ENCODE data around the gene C14orf39. TPM values are rescaled to one million over a fixed set of nuclear protein-coding genes. Genes with fewer than 3 reads are reported as not detected.

The C14orf39 gene
- total RNA-seq, 2 donors from 2014 or later = 0.97 to 1.3 TPM

- Histone ChIP-seq H3K9ac (ENCODE audit: extremely low read depth, low read length, poor library complexity, severe bottlenecking) (no peak overlapping the region), H3K9me3 (ENCODE audit: control insufficient read depth, low read length) (no peaks in the 10 kb centered on the region), H3K36me3 (ENCODE audit: control insufficient read depth, insufficient read depth, low read length) (no peaks in the 10 kb centered on the region), H3K27me3 (ENCODE audit: control insufficient read depth, insufficient read depth, low read length, poor library complexity, severe bottlenecking) (peaks cover 51% of the 10 kb centered on the region), H3K27ac (ENCODE audit: low read depth, low read length) (no peak overlapping the region), H3K4me3 (ENCODE audit: low read length) (no peak overlapping the region), H3K4me1 (ENCODE audit: control insufficient read depth, insufficient read depth, low read length) (no peaks in the 10 kb centered on the region)
- no peaks in the 10 kb centered on the region for H3K4me1 Mint-ChIP-seq
- WGBS, 2 experiments (ENCODE audit: insufficient coverage in 1 of 2, insufficient read length in 1 of 2) = 96% methylated on average over 3 of the region's 3 CpGs; no CpG with 5 or more reads in 1 of the 2 experiments
- H3K36me3 Mint-ChIP-seq (ENCODE audit: low read depth) = no peaks in the 10 kb centered on the region
- peaks cover 9% of the 10 kb centered on the region for H3K27me3 Mint-ChIP-seq (ENCODE audit: insufficient read depth)
- H3K27ac Mint-ChIP-seq = no peak overlapping the region
- H3K4me3 Mint-ChIP-seq = no peak overlapping the region
- no peak for DNase-seq
- H3K9me3 Mint-ChIP-seq = no peaks in the 10 kb centered on the region
- TF ChIP-seq CTCF (conservative IDR thresholded peaks at IDR 0.05) = no peak
Measured at GRCh38 chr14:60490270-60490669, 4.4 kb upstream of the C14orf39 start.

- no peak overlapping the region for H3K4me3 ChIP-seq (ENCODE audit: low read length)
- H3K27me3 ChIP-seq (ENCODE audit: control insufficient read depth, insufficient read depth, low read length, poor library complexity, severe bottlenecking) = peaks cover 60% of the 10 kb centered on the region
- H3K9me3 Mint-ChIP-seq = no peaks in the 10 kb centered on the region
Measured at GRCh38 chr14:60488175-60488574, 2.3 kb upstream of the C14orf39 start.

DNA sequence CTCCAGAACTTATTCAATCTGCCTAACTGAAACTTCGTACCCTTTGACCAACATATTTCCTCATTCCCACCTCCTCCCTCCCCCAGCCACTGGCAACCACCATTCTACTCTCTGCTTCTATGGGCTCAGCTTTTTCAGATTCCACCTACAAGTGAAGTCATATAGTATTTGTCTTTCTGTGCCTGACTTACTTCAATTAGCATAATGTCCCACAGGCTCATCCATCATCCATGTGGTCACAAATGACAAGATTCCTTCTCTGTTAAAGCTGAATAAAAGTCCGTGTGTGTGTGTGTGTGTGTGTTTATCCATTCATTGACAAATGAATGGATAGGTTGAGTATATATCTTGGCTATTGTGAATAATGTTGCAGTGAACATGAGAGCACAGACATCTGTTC, 1.3 kb upstream of the C14orf39 start:
- H3K9ac ChIP-seq (ENCODE audit: extremely low read depth, low read length, poor library complexity, severe bottlenecking) = no peak overlapping the region
- no peak overlapping the region for H3K27ac ChIP-seq (ENCODE audit: low read depth, low read length)
- Mint-ChIP-seq H3K36me3 (ENCODE audit: low read depth) (no peaks in the 10 kb centered on the region), H3K9me3 (no peaks in the 10 kb centered on the region), H3K27me3 (ENCODE audit: insufficient read depth) (peaks cover 12% of the 10 kb centered on the region), H3K27ac (no peak overlapping the region), H3K4me1 (no peaks in the 10 kb centered on the region), H3K4me3 (no peak overlapping the region)
- no peak overlapping the region for H3K4me3 ChIP-seq (ENCODE audit: low read length)
- DNase-seq = no peak
- H3K27me3 ChIP-seq (ENCODE audit: control insufficient read depth, insufficient read depth, low read length, poor library complexity, severe bottlenecking) = peaks cover 60% of the 10 kb centered on the region
- WGBS, 2 experiments (ENCODE audit: insufficient coverage in 1 of 2, insufficient read length in 1 of 2) = 43 to 71% methylated on average over 1 to 2 of the region's 2 CpGs
- H3K36me3 ChIP-seq (ENCODE audit: control insufficient read depth, insufficient read depth, low read length) = no peaks in the 10 kb centered on the region
- no peaks in the 10 kb centered on the region for H3K9me3 ChIP-seq (ENCODE audit: control insufficient read depth, low read length)
- H3K4me1 ChIP-seq (ENCODE audit: control insufficient read depth, insufficient read depth, low read length) = no peaks in the 10 kb centered on the region
- no peak for TF ChIP-seq CTCF (conservative IDR thresholded peaks at IDR 0.05)

More at GRCh38 chr14:60488175-60488574, 2.3 kb upstream of the C14orf39 start:
- Mint-ChIP-seq H3K4me1 (no peaks in the 10 kb centered on the region), H3K36me3 (ENCODE audit: low read depth) (no peaks in the 10 kb centered on the region), H3K27ac (no peak overlapping the region), H3K4me3 (no peak overlapping the region), H3K27me3 (ENCODE audit: insufficient read depth) (peaks cover 12% of the 10 kb centered on the region)
- no peaks in the 10 kb centered on the region for H3K4me1 ChIP-seq (ENCODE audit: control insufficient read depth, insufficient read depth, low read length)
- DNase-seq = no peak
- no peaks in the 10 kb centered on the region for H3K9me3 ChIP-seq (ENCODE audit: control insufficient read depth, low read length)
- no peaks in the 10 kb centered on the region for H3K36me3 ChIP-seq (ENCODE audit: control insufficient read depth, insufficient read depth, low read length)
- H3K9ac ChIP-seq (ENCODE audit: extremely low read depth, low read length, poor library complexity, severe bottlenecking) = no peak overlapping the region
- peak; percentile 68 for TF ChIP-seq CTCF (conservative IDR thresholded peaks at IDR 0.05)
- H3K27ac ChIP-seq (ENCODE audit: low read depth, low read length) = no peak overlapping the region

All from endodermal cell (in vitro differentiated cells).